SK-N-MC (cell line): ENCODE data around the gene GFER.
"Not testable (repeated sequence)": the region's sequence is repeated elsewhere in the genome, so short reads cannot be mapped to it uniquely, and the experiment has no call there.

Experiments
- DNase-seq: peaks from one replicate; pipeline ENCODE4 v3.0.0-alpha.2; 2011; ENCODE audit warnings: low read depth, low spot score
- H3K27ac ChIP-seq: fragments of 200-600 bp; sonication (generic); 2 replicates; pipeline ENCODE4 v1.5.1; 2016; ENCODE audit warnings: mixed run types
- H3K36me3 ChIP-seq: fragments of 200-600 bp; sonication (generic); 2 replicates; pipeline ENCODE4 v1.6.1; 2017; ENCODE audit warnings: antibody characterized with exemption, low read length, mixed read lengths; ENCODE audit not compliant: insufficient read depth
- H3K4me3 ChIP-seq: fragments of 200-600 bp; sonication (generic); 2 replicates; pipeline ENCODE4 v1.5.1; 2016
- H3K9ac ChIP-seq: fragments of 200-600 bp; sonication (generic); 2 replicates; pipeline ENCODE4 v1.8.0; 2017; ENCODE audit warnings: mixed run types, mixed read lengths; ENCODE audit not compliant: insufficient read length
- H3K9me3 ChIP-seq: fragments of 200-600 bp; sonication (generic); 2 replicates; pipeline ENCODE4 v1.6.1; 2017; ENCODE audit warnings: low read depth, mild to moderate bottlenecking, antibody characterized with exemption, low read length, moderate library complexity, mixed read lengths
- EZH2 ChIP-seq: fragments of 200-600 bp; sonication (generic); IDR thresholded peaks from one replicate; pipeline ENCODE4 v1.6.1; 2017; ENCODE audit warnings: antibody characterized with exemption
- FOXP2 ChIP-seq: optimal IDR thresholded peaks from 2 replicates; pipeline ENCODE3; 2011; ENCODE audit warnings: mild to moderate bottlenecking, moderate library complexity; ENCODE audit not compliant: insufficient read depth; ENCODE audit errors: extremely low read length, control extremely low read depth
- POLR2AphosphoS5 ChIP-seq: IDR thresholded peaks from 2 replicates; pipeline ENCODE4 v1.6.1; 2012; ENCODE audit warnings: mild to moderate bottlenecking, low read depth, low read length, borderline replicate concordance

GFER gene

DNA sequence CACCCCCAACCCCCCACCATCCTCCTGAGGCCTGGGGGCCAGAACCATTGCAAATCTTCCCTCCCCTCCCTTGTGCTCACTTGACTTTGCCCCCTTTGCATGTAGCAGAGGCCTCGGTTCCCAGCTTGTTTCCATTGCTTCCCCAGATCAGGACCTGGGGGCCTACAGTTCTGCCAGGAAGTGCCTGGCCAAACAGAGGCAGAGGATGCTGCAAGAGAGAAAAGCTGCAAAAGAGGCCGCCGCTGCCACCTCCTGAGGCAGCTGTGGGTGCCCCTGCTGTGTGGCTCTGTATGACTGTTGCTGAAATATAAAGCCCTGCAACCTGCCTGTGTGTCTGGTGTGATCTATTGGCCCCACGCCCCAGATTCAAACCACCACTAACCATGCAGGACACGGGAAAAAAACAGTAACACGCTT is 22.3 kb upstream of the GFER start:
- Histone ChIP-seq H3K36me3 (peaks cover 27% of the 10 kb centered on the region), H3K4me3 (peak overlapping the region; percentile 94), H3K9me3 (no peaks in the 10 kb centered on the region), H3K27ac (peak overlapping the region; percentile 57), H3K9ac (no peak overlapping the region)
- no peak for DNase-seq
- TF ChIP-seq FOXP2 (no peak), EZH2 (no peak), POLR2AphosphoS5 (no peak; the same call in 1 of the 2 replicates)

DNA sequence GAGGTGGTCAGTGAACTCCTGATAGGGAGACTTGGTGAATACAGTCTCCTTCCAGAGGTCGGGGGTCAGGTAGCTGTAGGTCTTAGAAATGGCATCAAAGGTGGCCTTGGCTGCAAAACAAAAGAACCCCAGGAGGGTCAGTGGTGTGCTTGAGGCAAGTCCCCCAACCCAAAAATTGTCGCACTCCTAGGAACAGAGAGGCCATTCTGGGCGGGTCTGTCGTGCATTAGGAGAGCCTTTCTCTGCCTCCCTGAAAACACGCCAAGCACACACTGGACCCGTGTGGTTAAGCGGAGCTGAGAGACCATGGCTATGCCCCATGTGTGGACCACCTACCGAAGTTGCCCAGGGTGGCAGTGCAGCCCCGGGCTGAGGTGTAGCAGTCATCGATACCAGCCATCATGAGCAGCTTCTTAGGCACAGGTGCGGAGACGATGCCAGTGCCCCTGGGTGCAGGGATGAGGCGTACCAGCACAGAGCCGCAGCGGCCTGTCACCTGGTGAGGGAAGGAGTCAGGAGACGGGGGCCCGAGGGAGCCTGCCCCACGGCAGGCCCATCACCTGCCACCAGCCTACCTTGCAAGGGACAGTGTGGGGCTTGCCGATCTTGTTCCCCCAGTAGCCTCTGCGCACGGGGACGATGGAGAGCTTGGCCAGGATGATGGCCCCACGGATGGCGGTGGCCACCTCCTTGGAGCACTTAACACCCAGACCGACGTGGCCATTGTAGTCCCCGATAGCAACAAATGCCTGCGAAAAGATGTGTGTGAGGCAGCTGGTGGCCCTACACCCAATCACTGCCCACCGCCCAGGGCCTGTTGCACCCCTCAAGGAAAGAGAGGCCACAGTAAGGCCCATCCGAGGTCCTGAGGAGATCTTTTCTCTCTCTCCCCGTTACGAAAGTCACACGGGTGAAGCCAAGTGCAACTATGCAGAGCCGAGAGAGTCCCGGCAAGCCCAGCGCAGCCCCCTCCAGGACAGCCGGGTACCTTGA is 21.5 kb upstream of the GFER start:
- not testable (repeated sequence) for DNase-seq, H3K9me3 ChIP-seq
- peak overlapping the region; percentile 94 for H3K4me3 ChIP-seq
- H3K36me3 ChIP-seq: peaks cover 27% of the 10 kb centered on the region
- H3K27ac ChIP-seq: peak overlapping the region; percentile 94
- H3K9ac ChIP-seq: peak overlapping the region; percentile 95

DNA sequence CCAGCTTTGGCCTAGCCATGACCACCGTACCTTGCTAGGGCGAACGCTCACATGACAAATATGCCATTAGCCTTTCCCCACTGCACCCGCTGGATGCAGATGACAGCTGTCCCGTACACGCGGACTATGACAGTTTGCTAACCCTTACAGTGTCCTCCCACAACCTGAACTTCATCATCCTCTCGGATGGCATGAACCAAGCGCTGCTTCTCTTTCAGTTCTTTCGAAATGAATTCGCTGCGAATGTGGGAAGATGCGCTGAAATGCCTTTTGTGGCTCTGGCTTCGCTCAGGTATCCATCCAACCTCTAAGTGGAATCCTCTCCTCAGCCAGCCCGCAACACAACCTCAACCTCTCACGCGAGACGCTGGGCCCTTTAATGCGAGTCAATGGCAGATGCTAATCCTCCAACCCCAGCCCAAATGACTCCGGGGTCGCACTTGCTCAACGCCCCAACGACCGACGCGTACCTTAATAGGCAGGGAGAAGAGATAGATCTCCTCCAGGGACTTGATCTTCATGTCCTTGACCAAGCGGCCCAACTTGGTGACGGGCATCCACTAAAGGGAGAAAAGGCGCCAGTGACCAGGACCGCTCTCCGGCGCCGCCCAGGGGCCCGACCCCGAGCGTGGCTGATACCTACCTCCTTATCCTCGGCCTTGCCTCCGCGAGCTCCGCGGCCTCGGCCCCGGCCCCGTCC is 20.0 kb upstream of the GFER start:
- no peaks in the 10 kb centered on the region for H3K9me3 ChIP-seq
- peaks cover 27% of the 10 kb centered on the region for H3K36me3 ChIP-seq
- TF ChIP-seq FOXP2 (no peak), POLR2AphosphoS5 (no peak; the same call in 1 of the 2 replicates), EZH2 (no peak)
- H3K4me3 ChIP-seq: peak overlapping the region; percentile 94
- peak overlapping the region; percentile 95 for H3K9ac ChIP-seq
- H3K27ac ChIP-seq: peak overlapping the region; percentile 94
- DNase-seq: no peak

DNA sequence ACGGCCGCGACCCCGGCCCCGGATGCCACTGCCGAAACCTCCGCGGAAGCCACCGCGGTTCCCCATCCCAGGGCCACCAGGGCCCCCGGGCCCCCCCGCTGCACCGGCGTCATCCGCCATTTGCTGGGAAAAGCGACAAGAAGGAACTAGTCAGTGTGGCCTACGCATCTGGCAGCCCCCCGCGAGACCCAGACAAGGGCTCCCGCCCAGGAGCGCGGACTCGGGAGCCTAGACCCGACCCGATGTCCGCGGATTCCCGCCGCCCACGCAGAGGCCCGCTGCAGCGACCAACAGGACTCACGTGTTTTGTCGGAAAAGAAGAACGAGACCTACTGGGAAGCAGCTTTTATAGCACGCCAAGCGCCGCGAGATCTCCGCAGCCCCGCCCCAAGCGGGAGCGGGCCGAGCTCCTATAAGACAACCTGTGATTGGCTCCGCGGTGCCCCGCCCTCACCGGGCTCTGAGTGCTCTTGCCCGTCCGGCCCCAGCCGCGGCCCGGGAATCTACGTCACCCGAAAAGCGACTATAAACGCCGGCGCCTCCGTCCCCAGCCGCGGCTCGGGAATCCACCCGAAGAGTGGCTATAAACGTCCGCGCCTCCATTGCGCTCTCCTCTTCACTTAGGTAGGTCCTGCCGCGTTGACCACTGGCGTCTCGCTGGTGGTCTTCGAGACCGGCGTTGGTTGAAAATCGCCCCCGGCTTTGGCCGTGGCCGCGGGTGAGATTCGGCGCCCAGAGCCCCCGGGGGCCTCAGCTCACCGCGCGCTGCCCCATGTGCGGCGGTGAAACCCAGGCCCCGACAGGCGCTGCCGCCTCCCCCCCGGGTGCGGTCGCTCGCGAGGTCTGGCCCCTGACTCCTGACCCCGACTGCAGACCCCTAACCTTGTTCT is 19.2 kb upstream of the GFER start, which contains the start of gene RPS2:
TSS of gene RPS2 (minus strand) at position 321 of the 890 bp plus-strand sequence. CDS start at position 120, 201 bp downstream.
- H3K27ac ChIP-seq: peak within 1 kb of the TSS; percentile 94
- peaks cover 27% of the 10 kb centered on the region for H3K36me3 ChIP-seq
- no peaks in the 10 kb centered on the region for H3K9me3 ChIP-seq
- no peak for TF ChIP-seq FOXP2
- no peak for TF ChIP-seq EZH2
- TF ChIP-seq POLR2AphosphoS5: peak; percentile 100
- H3K4me3 ChIP-seq: peak within 1 kb of the TSS; percentile 94
- DNase-seq: peak; percentile 94
- H3K9ac ChIP-seq: peak within 1 kb of the TSS; percentile 95

GRCh38 chr16:1965396-1966001 is 18.5 kb upstream of the GFER start:
- Histone ChIP-seq H3K9ac (peak overlapping the region; percentile 95), H3K27ac (peak overlapping the region; percentile 83), H3K36me3 (peaks cover 27% of the 10 kb centered on the region), H3K4me3 (peak overlapping the region; percentile 94), H3K9me3 (no peaks in the 10 kb centered on the region)
- DNase-seq: no peak
- TF ChIP-seq FOXP2 (no peak), POLR2AphosphoS5 (no peak)

GRCh38 chr16:1966460-1966859 is 17.5 kb upstream of the GFER start, which contains the start of gene RNF151:
RNF151 (plus strand) TSS chr16:1966856; CDS start chr16:1966882, 26 bp downstream.
- peaks cover 27% of the 10 kb centered on the region for H3K36me3 ChIP-seq

GRCh38 chr16:1968146-1968953 is 15.6 kb upstream of the GFER start:
- Histone ChIP-seq H3K4me3 (no peak overlapping the region), H3K9me3 (no peaks in the 10 kb centered on the region), H3K9ac (no peak overlapping the region), H3K27ac (no peak overlapping the region), H3K36me3 (peaks cover 9% of the 10 kb centered on the region)
- TF ChIP-seq POLR2AphosphoS5 (no peak), FOXP2 (no peak)
- DNase-seq: no peak

More at GRCh38 chr16:1966460-1966859, 17.5 kb upstream of the GFER start, which contains the start of gene RNF151:
- TF ChIP-seq POLR2AphosphoS5 (no peak), EZH2 (no peak), FOXP2 (no peak)
- no peak for DNase-seq
- Histone ChIP-seq H3K9ac (peak within 1 kb of the TSS; percentile 95), H3K4me3 (peak within 1 kb of the TSS; percentile 94), H3K9me3 (no peaks in the 10 kb centered on the region), H3K27ac (no peak within 1 kb of the TSS)
